ENCODE data around the gene TMEM134. TPM values are rescaled to one million over a fixed set of nuclear protein-coding genes. Genes with fewer than 3 reads are reported as not detected.

TMEM134 gene
- total and polyA plus RNA-seq, 4 donors = 10.2 to 86.9 (median 63.5) TPM

DNA sequence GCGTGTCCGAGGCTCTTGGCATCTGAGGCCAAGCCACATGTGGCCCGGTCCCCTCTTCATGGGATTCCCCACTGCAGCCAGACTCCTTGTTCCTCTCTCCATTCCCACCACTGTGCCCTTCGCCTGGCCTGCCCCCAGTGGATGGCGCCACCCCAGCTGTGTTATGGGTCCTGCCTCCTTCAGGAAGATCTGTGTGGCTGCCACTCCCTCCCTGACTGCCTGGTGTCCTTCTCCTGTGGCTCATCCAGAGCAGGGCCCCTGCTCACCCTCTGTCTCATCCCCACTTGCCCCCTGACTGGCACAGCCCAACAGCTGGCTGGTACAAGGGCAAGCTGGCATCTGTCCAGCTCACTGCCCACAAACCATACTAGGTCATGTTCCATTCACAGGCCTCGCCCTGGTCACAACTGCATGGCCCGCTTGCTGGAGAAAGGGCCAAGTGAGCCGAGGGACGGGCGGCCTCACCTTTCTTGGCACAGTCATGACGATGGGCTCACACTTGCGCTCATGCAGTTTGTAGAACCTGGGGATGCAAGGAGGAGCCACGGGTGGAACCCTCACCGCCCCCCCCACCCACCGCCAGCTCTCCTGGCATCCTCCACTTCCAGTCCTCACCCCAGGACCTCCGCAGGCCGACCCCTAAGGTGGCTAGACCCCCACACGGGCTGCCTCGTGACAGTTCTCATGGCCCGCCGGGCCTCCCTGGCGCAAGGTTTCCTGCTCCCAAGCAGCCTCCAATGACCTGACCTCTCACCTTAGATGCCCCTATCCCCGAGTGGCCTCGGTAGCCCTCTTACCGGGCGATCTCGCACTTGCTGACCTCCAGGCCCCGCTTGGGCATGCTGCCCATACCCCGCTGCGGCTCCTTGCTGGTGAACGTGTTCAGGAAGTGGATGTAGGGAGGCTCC is 29.5 kb downstream of the TMEM134 start:
- DNase-seq (ENCODE audit: low spot score) = no peak
- Histone ChIP-seq H3K4me1 (ENCODE audit: control insufficient read depth in 4 of 4, insufficient read depth in 4 of 4, low read length in 3 of 4) (peaks cover 4 to 21% (median 13%) of the 10 kb centered on the region in 4 donors), H3K27ac (ENCODE audit: low read depth in 1 of 2, low read length in 2 of 2) (peak overlapping the region in 1 of 2 donors; percentile 9), H3K9ac (ENCODE audit: low read depth in 1 of 2, low read length in 2 of 2) (no peak overlapping the region), H3K36me3 (ENCODE audit: control insufficient read depth in 4 of 4, insufficient read depth in 3 of 4, low read depth in 1 of 4, low read length in 3 of 4) (peaks cover 0 to 17% (median 0%) of the 10 kb centered on the region in 4 donors), H3K9me3 (ENCODE audit: control insufficient read depth in 4 of 4, low read length in 3 of 4) (no peaks in the 10 kb centered on the region), H3K27me3 (ENCODE audit: control insufficient read depth in 4 of 4, insufficient read depth in 4 of 4, low read length in 3 of 4) (no peaks in the 10 kb centered on the region), H3K4me3 (ENCODE audit: low read depth in 1 of 3, low read length in 3 of 3) (no peak overlapping the region)
- TF ChIP-seq TAF1 (conservative IDR thresholded peaks at IDR 0.05) = no peak
- TF ChIP-seq NR2F2 (IDR thresholded peaks at IDR 0.05) = no peak
- TF ChIP-seq GABPA (IDR thresholded peaks at IDR 0.05 in 1 of 2, conservative IDR thresholded peaks at IDR 0.05 in 1 of 2) = no peak
- TF ChIP-seq JUND (IDR thresholded peaks at IDR 0.05) = no peak
- TF ChIP-seq SP1 (IDR thresholded peaks at IDR 0.05) = no peak
- peak in 1 of 2 donors; percentile 20 for TF ChIP-seq RXRA (IDR thresholded peaks at IDR 0.05)
- TF ChIP-seq, protein P1, sequence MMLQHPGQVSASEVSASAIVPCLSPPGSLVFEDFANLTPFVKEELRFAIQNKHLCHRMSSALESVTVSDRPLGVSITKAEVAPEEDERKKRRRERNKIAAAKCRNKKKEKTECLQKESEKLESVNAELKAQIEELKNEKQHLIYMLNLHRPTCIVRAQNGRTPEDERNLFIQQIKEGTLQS (IDR thresholded peaks at IDR 0.05) = no peak
- TF ChIP-seq FOXA1 (IDR thresholded peaks at IDR 0.05) = no peak
- TF ChIP-seq, protein P2, sequence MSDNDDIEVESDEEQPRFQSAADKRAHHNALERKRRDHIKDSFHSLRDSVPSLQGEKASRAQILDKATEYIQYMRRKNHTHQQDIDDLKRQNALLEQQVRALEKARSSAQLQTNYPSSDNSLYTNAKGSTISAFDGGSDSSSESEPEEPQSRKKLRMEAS (IDR thresholded peaks at IDR 0.05) = no peak
- 68% methylated on average over 31 of the region's 31 CpGs for WGBS

DNA sequence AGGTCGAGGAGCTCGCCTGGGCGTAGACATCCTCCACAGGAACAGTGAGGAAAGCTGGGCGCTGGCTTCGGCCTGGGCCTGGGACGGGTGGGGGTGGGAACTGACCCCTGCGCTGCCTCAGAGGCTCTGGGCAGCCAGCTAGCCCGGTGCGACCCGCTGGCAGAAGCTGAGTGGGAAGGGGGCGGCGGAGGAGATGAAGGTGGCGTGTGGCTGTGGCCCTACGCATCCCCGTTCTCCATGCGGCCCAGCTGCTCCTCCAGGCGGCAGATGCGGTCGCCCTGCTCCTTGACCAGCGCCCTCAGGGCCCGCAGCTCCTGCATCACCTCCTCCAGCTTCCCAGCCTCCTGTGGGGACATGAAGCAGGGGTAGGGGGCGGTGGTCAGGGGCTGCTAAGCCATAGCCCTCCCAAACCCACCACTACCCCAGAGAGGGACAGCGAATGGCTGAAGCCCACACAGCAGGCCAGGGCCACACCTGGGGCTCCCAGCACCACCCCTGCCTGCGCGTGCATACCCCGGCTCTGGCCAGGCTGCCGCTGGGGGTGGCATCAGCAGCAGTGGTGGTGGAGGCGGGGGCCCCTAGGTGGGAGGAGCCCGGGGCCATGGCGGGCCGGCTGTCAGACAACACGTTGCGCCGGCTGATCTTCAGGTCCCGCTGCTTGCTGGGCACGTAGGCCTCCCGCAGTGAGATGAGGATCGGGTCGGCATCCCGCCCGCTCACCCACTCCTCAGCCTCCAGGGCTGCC is 30.7 kb downstream of the TMEM134 start:
- no peaks in the 10 kb centered on the region for H3K9me3 ChIP-seq (ENCODE audit: control insufficient read depth in 4 of 4, low read length in 3 of 4)
- H3K4me1 ChIP-seq (ENCODE audit: control insufficient read depth in 4 of 4, insufficient read depth in 4 of 4, low read length in 3 of 4) = peaks cover 4 to 20% (median 11%) of the 10 kb centered on the region in 4 donors
- TF ChIP-seq, protein P3, sequence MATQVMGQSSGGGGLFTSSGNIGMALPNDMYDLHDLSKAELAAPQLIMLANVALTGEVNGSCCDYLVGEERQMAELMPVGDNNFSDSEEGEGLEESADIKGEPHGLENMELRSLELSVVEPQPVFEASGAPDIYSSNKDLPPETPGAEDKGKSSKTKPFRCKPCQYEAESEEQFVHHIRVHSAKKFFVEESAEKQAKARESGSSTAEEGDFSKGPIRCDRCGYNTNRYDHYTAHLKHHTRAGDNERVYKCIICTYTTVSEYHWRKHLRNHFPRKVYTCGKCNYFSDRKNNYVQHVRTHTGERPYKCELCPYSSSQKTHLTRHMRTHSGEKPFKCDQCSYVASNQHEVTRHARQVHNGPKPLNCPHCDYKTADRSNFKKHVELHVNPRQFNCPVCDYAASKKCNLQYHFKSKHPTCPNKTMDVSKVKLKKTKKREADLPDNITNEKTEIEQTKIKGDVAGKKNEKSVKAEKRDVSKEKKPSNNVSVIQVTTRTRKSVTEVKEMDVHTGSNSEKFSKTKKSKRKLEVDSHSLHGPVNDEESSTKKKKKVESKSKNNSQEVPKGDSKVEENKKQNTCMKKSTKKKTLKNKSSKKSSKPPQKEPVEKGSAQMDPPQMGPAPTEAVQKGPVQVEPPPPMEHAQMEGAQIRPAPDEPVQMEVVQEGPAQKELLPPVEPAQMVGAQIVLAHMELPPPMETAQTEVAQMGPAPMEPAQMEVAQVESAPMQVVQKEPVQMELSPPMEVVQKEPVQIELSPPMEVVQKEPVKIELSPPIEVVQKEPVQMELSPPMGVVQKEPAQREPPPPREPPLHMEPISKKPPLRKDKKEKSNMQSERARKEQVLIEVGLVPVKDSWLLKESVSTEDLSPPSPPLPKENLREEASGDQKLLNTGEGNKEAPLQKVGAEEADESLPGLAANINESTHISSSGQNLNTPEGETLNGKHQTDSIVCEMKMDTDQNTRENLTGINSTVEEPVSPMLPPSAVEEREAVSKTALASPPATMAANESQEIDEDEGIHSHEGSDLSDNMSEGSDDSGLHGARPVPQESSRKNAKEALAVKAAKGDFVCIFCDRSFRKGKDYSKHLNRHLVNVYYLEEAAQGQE (IDR thresholded peaks at IDR 0.05) = no peak
- TF ChIP-seq EGR1 (IDR thresholded peaks at IDR 0.05; ENCODE audit: low read depth in 2 of 2) = no peak
- H3K27me3 ChIP-seq (ENCODE audit: control insufficient read depth in 4 of 4, insufficient read depth in 4 of 4, low read length in 3 of 4) = no peaks in the 10 kb centered on the region
- H3K9ac ChIP-seq (ENCODE audit: low read depth in 1 of 2, low read length in 2 of 2) = no peak overlapping the region
- peaks cover 0 to 30% (median 6%) of the 10 kb centered on the region in 4 donors for H3K36me3 ChIP-seq (ENCODE audit: control insufficient read depth in 4 of 4, insufficient read depth in 3 of 4, low read depth in 1 of 4, low read length in 3 of 4)
- H3K27ac ChIP-seq (ENCODE audit: low read depth in 1 of 2, low read length in 2 of 2) = peak overlapping the region in 1 of 2 donors; percentile 59
- DNase-seq (ENCODE audit: low spot score) = no peak
- H3K4me3 ChIP-seq (ENCODE audit: low read depth in 1 of 3, low read length in 3 of 3) = peak overlapping the region in 1 of 3 donors; percentile 17
- 89% methylated on average over 41 of the region's 41 CpGs for WGBS

DNA sequence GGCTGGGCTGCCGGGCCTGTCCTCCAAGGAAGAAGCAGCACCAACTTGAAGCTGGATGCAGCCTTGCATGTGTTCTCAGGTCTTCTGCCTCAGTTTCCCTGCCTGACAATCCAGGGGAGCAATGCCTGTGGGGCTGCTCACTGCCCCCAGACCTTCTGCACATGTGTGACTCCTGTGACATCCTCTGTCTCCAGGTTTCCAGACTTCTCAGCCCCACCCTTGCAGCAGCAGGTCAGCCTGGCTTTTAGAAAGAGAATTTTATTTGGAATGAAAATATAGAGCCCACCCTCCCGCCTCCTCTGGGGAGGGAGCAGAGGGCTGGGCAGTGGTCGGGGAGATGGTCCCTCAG is 31.3 kb downstream of the TMEM134 start:
- Histone ChIP-seq H3K27ac (ENCODE audit: low read depth in 1 of 2, low read length in 2 of 2) (peak overlapping the region in 1 of 2 donors; percentile 59), H3K4me3 (ENCODE audit: low read depth in 1 of 3, low read length in 3 of 3) (peak overlapping the region in 1 of 3 donors; percentile 17), H3K36me3 (ENCODE audit: control insufficient read depth in 4 of 4, insufficient read depth in 3 of 4, low read depth in 1 of 4, low read length in 3 of 4) (peaks cover 2 to 35% (median 8%) of the 10 kb centered on the region in 4 donors), H3K9ac (ENCODE audit: low read depth in 1 of 2, low read length in 2 of 2) (no peak overlapping the region), H3K4me1 (ENCODE audit: control insufficient read depth in 4 of 4, insufficient read depth in 4 of 4, low read length in 3 of 4) (peaks cover 4 to 18% (median 10%) of the 10 kb centered on the region in 4 donors), H3K27me3 (ENCODE audit: control insufficient read depth in 4 of 4, insufficient read depth in 4 of 4, low read length in 3 of 4) (no peaks in the 10 kb centered on the region), H3K9me3 (ENCODE audit: control insufficient read depth in 4 of 4, low read length in 3 of 4) (no peaks in the 10 kb centered on the region)
- DNase-seq (ENCODE audit: low spot score) = no peak
- WGBS = 77% methylated on average over 3 of the region's 3 CpGs
- no peak for TF ChIP-seq JUND (IDR thresholded peaks at IDR 0.05)
- TF ChIP-seq, protein P4, sequence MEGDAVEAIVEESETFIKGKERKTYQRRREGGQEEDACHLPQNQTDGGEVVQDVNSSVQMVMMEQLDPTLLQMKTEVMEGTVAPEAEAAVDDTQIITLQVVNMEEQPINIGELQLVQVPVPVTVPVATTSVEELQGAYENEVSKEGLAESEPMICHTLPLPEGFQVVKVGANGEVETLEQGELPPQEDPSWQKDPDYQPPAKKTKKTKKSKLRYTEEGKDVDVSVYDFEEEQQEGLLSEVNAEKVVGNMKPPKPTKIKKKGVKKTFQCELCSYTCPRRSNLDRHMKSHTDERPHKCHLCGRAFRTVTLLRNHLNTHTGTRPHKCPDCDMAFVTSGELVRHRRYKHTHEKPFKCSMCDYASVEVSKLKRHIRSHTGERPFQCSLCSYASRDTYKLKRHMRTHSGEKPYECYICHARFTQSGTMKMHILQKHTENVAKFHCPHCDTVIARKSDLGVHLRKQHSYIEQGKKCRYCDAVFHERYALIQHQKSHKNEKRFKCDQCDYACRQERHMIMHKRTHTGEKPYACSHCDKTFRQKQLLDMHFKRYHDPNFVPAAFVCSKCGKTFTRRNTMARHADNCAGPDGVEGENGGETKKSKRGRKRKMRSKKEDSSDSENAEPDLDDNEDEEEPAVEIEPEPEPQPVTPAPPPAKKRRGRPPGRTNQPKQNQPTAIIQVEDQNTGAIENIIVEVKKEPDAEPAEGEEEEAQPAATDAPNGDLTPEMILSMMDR (IDR thresholded peaks at IDR 0.05; ENCODE audit: low read depth, low read length, missing input control) = no peak
- TF ChIP-seq, protein P3 (IDR thresholded peaks at IDR 0.05) = no peak
